GM18508 (cell line): ENCODE results near the gene FGF5.
"Not testable (repeated sequence)": the region's sequence is repeated elsewhere in the genome, so short reads cannot be mapped to it uniquely, and the experiment has no call there.

ENCODE experiments used
- ATAC-seq: cut with Tn5 transposase; IDR thresholded peaks from one replicate; pipeline ENCODE4 v1.9.1; 2021; ENCODE audit warnings: moderate number of reproducible peaks; ENCODE audit not compliant: insufficient read depth, unreplicated experiment

The FGF5 gene

DNA sequence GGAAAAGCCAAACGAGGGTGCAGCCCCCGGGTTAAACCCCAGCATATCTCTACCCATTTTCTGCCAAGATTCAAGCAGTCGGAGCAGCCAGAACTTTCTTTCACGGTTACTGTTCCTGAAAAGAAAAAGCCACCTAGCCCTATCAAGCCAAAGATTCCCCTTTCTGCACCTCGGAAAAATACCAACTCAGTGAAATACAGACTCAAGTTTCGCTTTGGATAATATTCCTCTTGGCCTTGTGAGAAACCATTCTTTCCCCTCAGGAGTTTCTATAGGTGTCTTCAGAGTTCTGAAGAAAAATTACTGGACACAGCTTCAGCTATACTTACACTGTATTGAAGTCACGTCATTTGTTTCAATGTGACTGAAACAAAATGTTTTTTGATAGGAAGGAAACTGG is 20.0 kb downstream of the FGF5 start:
- no peak for ATAC-seq

GRCh38 chr4:80290665-80291064 is 24.2 kb downstream of the FGF5 start:
- ATAC-seq: not testable (repeated sequence)

DNA sequence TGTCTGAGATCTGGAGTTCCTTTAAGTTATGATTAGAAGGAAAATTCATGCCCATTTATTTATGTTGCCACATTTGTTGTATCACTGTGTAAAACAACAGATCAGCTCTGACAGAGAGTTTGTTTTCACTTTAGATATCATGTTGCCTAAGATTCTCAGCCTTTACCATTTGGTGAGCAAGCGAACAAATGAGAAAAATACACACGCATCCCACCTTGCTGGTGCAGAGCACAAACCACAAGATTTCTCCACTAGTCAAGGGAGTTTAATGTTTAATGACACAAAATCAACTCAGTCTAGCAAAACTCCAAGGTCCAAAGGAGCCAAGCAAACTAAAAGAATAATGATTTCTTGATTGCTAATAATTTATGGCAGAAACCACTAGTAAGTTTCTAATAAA is 27.7 kb downstream of the FGF5 start:
- ATAC-seq: no peak

DNA sequence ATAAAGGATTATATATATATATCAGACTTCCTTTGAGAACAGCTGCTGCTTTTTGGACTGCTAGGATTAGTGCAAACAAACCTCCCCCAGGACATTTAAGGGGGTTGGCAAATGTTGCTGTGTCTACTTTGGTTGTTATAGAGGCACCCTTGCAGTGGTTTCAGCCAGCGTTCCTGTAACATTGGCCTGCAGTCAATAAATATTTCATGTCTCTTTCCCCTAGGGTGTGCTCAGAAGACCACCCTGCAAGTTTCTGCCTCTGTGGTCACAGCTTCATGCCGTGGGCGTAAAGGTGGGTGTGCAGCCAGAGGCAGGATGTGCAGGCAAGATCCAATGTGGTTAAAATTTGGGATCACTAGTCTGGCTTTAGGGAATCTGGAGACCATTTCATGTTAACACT is 28.9 kb downstream of the FGF5 start:
- no peak for ATAC-seq

GRCh38 chr4:80295826-80296225 is 29.4 kb downstream of the FGF5 start:
- no peak for ATAC-seq

DNA sequence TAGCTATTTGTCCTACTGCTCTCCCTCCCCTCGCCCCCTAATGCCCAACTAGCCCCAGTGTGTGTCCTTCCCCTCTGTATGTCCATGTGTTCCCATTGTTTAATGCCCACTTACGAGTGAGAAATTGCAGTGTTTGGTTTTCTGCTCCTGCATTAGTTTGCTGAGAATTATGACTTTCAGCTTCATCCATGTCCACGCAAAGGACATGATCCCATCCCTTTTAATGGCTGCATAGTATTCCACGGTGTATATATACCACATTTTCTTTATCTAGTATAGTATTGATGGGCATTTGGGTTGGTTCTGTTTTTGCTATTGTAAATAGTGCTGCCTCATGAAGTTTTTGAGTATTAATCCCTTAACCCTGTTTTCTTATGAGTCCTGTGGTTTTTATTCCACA is 35.4 kb downstream of the FGF5 start:
- no peak for ATAC-seq

- ATAC-seq: no peak
Measured at GRCh38 chr4:80302616-80303223, 36.3 kb downstream of the FGF5 start.

DNA sequence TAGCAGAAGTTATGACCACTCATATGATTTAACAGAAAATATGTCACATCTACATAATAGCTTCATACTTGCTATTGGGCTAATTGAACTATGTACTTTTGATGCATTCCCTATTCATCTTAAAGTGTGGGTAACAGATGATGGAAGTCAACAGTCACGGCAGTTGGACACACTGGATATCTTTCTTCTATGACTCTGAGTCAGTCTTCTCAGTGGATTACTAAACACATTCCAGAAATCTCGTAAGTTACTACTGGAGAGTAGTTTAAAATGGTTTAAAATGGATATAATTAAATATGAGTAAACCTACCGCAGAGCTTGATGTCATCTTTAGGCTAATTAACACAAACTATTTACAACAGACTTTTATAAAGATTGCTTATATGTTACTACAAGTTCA is 39.0 kb downstream of the FGF5 start:
- no peak for ATAC-seq

- no peak for ATAC-seq
Measured at GRCh38 chr4:80306260-80306659, 39.8 kb downstream of the FGF5 start.

- ATAC-seq: no peak
Measured at GRCh38 chr4:80307183-80307735, 40.8 kb downstream of the FGF5 start.

DNA sequence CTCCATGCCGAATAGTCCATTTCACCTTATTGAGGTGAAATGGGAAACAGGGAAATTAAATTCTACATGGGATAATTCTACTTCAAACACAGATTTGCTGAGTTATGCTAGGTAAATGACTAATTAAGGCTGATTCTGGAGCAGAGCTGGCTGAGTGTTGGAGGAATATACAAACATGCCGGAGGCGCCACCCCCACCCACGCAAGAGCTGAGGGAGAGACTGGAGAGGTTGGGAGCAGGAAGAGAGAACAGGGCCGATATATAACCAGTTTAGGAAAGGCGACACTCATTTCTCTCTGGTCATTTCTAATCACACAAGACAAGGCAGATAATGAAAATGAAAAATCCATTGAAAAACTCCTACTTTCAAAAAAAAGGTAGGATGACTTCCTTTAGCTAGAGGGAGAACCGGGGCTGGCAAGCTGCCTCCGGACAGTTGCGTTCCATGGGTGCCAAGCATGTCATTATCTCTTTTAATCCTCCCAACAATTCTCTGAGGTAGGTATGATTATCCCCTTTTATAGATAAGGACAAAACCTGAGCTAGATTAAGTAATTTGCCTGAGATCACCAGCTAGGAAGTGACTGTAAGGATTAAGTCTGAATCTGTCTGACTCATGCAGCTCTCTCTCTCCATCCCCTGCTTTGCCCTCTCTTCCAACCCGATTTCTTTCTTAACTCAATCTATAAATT is 41.5 kb downstream of the FGF5 start:
- no peak for ATAC-seq

DNA sequence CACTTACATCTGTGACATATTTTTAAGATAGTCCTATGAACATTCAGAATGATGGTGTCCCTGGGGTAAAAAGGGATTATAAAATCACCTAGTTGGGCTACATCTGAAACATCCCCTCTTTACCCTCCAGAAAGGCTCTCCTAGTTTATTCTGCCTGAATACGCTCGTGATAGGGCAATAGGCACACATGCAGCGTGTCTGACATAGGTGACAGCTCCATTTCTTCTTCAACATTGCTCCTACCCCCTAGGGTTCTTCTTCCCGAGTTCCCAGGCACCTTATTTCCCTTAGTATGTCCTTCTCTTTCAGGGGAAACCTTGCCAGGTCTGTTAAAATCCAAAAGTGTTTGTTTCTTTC is 42.0 kb downstream of the FGF5 start:
- ATAC-seq: no peak

GRCh38 chr4:80309294-80310004 is 43.0 kb downstream of the FGF5 start:
- ATAC-seq: no peak

DNA sequence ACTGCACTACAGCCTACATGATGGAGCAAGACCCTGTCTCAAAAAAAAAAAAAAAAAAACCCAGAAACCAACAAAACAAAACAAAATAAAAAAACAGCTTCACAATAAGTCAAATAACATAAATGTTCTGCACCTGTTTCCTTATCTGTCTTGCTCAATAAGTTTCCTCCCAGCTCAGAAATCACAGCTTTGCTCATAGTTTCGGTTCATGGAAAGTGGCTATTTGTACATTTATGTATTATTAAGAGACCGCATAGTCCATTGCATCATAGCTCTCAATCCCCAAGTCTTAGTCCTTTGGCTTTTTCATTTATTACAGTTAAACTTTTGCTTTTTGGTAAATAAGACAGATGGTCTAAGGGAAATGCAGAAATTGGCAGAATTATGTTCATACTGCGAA is 44.7 kb downstream of the FGF5 start:
- no peak for ATAC-seq

GRCh38 chr4:80312124-80312523 is 45.7 kb downstream of the FGF5 start:
- no peak for ATAC-seq

DNA sequence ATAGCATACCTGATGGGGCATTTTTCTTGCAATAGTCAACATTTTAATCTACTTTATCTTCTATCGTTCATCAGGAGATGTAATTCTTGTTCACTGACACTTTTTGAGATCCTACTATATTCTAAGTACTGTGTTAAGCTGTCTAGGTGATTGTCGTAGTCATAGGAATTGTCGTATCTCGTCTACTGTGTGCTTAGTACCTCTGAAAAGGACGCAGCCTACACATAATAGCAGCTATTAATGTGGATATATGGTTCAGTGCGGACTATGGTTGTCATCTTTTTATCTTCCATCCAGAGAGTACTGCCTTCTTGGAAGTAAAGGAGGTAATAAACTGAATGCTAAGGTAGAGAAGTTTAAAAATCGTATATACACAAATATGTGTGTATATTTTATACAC is 47.2 kb downstream of the FGF5 start:
- ATAC-seq: no peak

DNA sequence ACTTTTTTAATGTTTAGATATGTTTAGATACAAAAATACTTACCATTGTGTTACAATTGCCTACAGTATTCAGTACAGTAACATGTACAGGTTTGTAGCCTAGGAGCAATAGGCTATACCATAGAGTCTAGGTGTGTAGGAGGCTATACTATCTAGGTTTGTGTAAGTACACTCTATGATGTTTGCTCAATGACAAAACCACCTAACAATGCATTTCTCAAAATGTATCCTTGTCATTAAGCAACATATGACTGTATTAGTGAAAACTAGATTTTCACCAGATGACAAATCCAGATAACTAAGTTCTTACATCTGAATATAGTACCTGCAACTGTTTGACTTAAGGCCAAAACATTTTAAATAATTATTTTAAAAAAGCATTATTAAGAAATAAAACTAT is 49.4 kb downstream of the FGF5 start:
- ATAC-seq: not testable (repeated sequence)

DNA sequence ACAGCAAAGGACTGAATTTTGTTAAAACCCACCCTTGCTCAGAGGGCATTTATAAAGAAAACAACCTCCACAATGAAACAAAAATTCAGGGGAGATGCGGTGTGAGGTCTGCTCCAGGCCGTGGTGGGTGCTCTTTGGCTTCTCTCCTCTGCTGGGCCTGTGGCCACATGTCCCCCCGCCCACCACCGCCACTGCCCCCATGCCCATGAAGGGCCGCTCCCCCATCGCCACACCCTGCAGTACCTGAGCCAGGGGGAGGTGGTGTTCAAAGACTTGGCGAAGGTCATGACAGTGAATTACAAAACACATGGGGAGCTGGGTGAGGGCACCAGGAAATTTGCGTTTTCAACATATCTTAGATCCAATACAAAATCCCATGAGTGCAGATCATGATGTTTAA is 54.9 kb downstream of the FGF5 start:
- ATAC-seq: no peak

DNA sequence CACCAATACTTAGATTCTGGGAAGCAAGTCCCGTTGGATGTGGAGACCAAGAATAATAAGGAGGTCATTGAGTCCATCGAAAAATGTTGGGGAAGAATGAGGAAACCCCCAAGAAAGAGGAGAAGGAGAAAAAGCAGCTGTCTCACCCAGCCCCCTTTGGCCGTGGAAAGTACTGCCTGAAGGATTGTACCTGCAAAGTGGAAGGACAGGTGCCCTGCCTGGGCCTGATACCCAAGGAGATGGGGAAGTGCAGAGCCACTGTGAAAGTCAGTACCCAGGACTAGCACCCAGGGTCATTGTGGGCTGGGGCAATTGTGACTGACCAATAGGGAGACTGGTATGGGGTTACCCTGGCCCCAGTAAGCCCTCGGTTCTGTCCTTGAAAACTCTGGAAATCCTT is 55.3 kb downstream of the FGF5 start:
- ATAC-seq: no peak

- ATAC-seq: no peak
Measured at GRCh38 chr4:80322716-80323115, 56.3 kb downstream of the FGF5 start.

DNA sequence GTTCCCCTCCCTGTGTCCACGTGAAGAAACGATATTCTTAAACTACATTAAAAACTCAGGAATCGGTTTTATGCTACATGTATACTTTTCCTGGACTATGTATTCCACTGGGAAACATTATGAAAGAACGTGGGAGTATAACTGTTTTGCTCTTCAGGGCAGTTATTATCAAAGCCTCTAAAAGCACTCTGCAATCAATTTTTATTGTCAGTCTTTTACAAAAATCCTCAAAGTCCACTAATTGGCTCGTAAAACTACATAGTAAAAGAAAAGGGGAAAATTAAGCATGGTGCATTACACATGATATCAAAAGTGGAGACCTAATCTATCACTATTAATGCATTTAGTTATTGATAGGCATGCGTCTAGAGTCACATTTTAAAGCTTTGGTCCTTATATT is 57.7 kb downstream of the FGF5 start:
- ATAC-seq: no peak

DNA sequence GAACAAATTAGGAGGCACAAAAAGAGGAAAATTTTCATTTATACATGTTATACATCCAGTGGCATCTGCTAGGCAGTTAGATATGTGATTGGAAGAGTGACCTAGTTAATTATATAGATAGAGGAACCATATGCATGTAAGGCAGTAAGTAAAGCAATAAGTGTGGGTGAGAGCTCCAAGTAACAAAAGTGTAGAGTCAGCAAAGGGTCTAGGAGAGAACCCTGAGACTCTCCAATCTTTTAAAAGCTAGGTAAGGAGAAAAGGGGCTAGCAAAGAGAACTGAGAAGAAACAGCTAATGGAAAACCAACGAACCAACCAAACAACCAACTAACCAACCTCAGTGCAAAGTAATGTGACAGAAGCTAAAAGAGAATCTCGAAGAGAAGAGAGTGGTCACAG is 65.2 kb downstream of the FGF5 start:
- ATAC-seq: no peak
